Activated T-helper 2 cell treated with anti-CD3 and anti-CD28 coated beads, Interferon-gamma antibody, Interleukin-2, Interleukin-4, amounts not matched to agents 10 μg/mL and 5 μg/mL and 100 μg/mL, durations not matched to agents 14 hours and 24 hours and 36 hours (primary cell): ENCODE measurements around the gene GIMAP2. TPM values are rescaled to one million over a fixed set of nuclear protein-coding genes. Genes with fewer than 3 reads are reported as not detected.

Experiments used
- DNase-seq: peaks from one replicate; pipeline ENCODE4 v3.0.0; 2021; ENCODE audit warnings: low spot score
- H3K27ac Mint-ChIP-seq: one replicate; pipeline ENCODE4 v1.8.0; 2021; ENCODE audit warnings: mixed read lengths
- H3K27me3 Mint-ChIP-seq: one replicate; pipeline ENCODE4 v1.8.0; 2021; ENCODE audit warnings: low read depth, mixed read lengths
- H3K36me3 Mint-ChIP-seq: one replicate; pipeline ENCODE4 v1.8.0; 2021; ENCODE audit warnings: low read depth, mixed read lengths
- H3K4me1 Mint-ChIP-seq: one replicate; pipeline ENCODE4 v1.8.0; 2021; ENCODE audit warnings: low read depth, mixed read lengths
- H3K4me3 Mint-ChIP-seq: one replicate; pipeline ENCODE4 v1.8.0; 2021; ENCODE audit warnings: low read depth, mild to moderate bottlenecking, moderate library complexity, mixed read lengths
- H3K9me3 Mint-ChIP-seq: one replicate; pipeline ENCODE4 v1.8.0; 2021; ENCODE audit warnings: mixed read lengths
- intact Hi-C: fragments of 100-400 bp; cut with micrococcal nuclease; formaldehyde crosslinking; loops from one replicate; pipeline ENCODE4 v1.15.1; 2023
- total RNA-seq: library from RNA; stranded (reverse); gene quantifications from 2 replicates; pipeline ENCODE4 v1.2.3, GENCODE V29; 2022

GIMAP2 gene
- total RNA-seq, 1 donor from 2014 or later = 29.3 TPM

GRCh38 chr7:150686030-150686631 lies 625 bp downstream of the GIMAP2 start:
- H3K36me3 Mint-ChIP-seq = peaks cover 65% of the 10 kb centered on the region
- no peak for DNase-seq
- H3K4me3 Mint-ChIP-seq = peak overlapping the region; percentile 99
- peak overlapping the region; percentile 99 for H3K27ac Mint-ChIP-seq
- H3K9me3 Mint-ChIP-seq = peaks cover 43% of the 10 kb centered on the region
- H3K27me3 Mint-ChIP-seq = no peaks in the 10 kb centered on the region
- H3K4me1 Mint-ChIP-seq = peaks cover 49% of the 10 kb centered on the region
- intact Hi-C loops = loop anchor here (2.0 to 5.0 kb wide), 2 partner anchors 46 to 235 kb away; partner anchors contain the start of gene GIMAP8

GRCh38 chr7:150688630-150689029 lies 3.1 kb downstream of the GIMAP2 start:
- H3K27ac Mint-ChIP-seq = peak overlapping the region; percentile 61
- H3K4me1 Mint-ChIP-seq = peaks cover 40% of the 10 kb centered on the region
- H3K4me3 Mint-ChIP-seq = peak overlapping the region; percentile 65
- intact Hi-C loops = loop anchor here (5.0 kb wide), 1 partner anchor 44 kb away; no protein-coding TSS in a partner anchor
- H3K9me3 Mint-ChIP-seq = peaks cover 50% of the 10 kb centered on the region
- H3K36me3 Mint-ChIP-seq = peaks cover 73% of the 10 kb centered on the region
- no peak for DNase-seq
- H3K27me3 Mint-ChIP-seq = no peaks in the 10 kb centered on the region

- intact Hi-C loops = no loop called here
- no peaks in the 10 kb centered on the region for H3K4me1 Mint-ChIP-seq
- peaks cover 93% of the 10 kb centered on the region for H3K9me3 Mint-ChIP-seq
- no peak for DNase-seq
- no peaks in the 10 kb centered on the region for H3K27me3 Mint-ChIP-seq
- no peak overlapping the region for H3K27ac Mint-ChIP-seq
- peaks cover 83% of the 10 kb centered on the region for H3K36me3 Mint-ChIP-seq
- H3K4me3 Mint-ChIP-seq = no peak overlapping the region
These were observed 10.1 kb downstream of the GIMAP2 start for GRCh38 chr7:150695654-150696053.

- Mint-ChIP-seq H3K36me3 (peaks cover 70% of the 10 kb centered on the region), H3K4me3 (no peak overlapping the region), H3K27ac (no peak overlapping the region), H3K27me3 (no peaks in the 10 kb centered on the region), H3K9me3 (peaks cover 83% of the 10 kb centered on the region), H3K4me1 (no peaks in the 10 kb centered on the region)
- DNase-seq = no peak
- intact Hi-C loops = no loop called here
These were observed 17.7 kb downstream of the GIMAP2 start for GRCh38 chr7:150703209-150703608.

GRCh38 chr7:150715293-150715692 lies 29.8 kb downstream of the GIMAP2 start:
- H3K4me3 Mint-ChIP-seq = peak overlapping the region; percentile 94
- peaks cover 27% of the 10 kb centered on the region for H3K9me3 Mint-ChIP-seq
- DNase-seq = no peak
- H3K27ac Mint-ChIP-seq = peak overlapping the region; percentile 76
- intact Hi-C loops = loop anchor here (1.0 kb wide), 1 partner anchor 47 kb away; no protein-coding TSS in a partner anchor
- H3K36me3 Mint-ChIP-seq = peaks cover 55% of the 10 kb centered on the region
- peaks cover 44% of the 10 kb centered on the region for H3K4me1 Mint-ChIP-seq
- H3K27me3 Mint-ChIP-seq = no peaks in the 10 kb centered on the region

- peaks cover 27% of the 10 kb centered on the region for H3K9me3 Mint-ChIP-seq
- H3K36me3 Mint-ChIP-seq = peaks cover 59% of the 10 kb centered on the region
- intact Hi-C loops = loop anchor here (1.0 to 2.0 kb wide), 6 partner anchors 17 to 147 kb away; partner anchors contain the start of genes GIMAP2 and GIMAP5
- no peaks in the 10 kb centered on the region for H3K27me3 Mint-ChIP-seq
- no peak for DNase-seq
- peaks cover 44% of the 10 kb centered on the region for H3K4me1 Mint-ChIP-seq
- H3K27ac Mint-ChIP-seq = peak overlapping the region; percentile 76
- peak overlapping the region; percentile 94 for H3K4me3 Mint-ChIP-seq
These were observed 30.2 kb downstream of the GIMAP2 start for GRCh38 chr7:150715738-150716137.

- Mint-ChIP-seq H3K36me3 (peaks cover 66% of the 10 kb centered on the region), H3K9me3 (peaks cover 27% of the 10 kb centered on the region), H3K27ac (peak within 1 kb of the TSS; percentile 76), H3K27me3 (no peaks in the 10 kb centered on the region), H3K4me1 (peaks cover 51% of the 10 kb centered on the region), H3K4me3 (peak within 1 kb of the TSS; percentile 94)
- peak; percentile 48 for DNase-seq
- intact Hi-C loops = loop anchor here (1.0 to 2.0 kb wide), 5 partner anchors 16 to 148 kb away; partner anchors contain the start of genes GIMAP2 and GIMAP5
These were observed 30.9 kb downstream of the GIMAP2 start, which contains the start of gene GIMAP1 for GRCh38 chr7:150716368-150716767. Gene GIMAP1 (plus strand): TSS chr7:150716613. CDS start chr7:150719048, 2,435 bp downstream.

GRCh38 chr7:150716939-150717338 lies 31.4 kb downstream of the GIMAP2 start:
- no peak for DNase-seq
- Mint-ChIP-seq H3K36me3 (peaks cover 71% of the 10 kb centered on the region), H3K27me3 (no peaks in the 10 kb centered on the region), H3K27ac (peak overlapping the region; percentile 76), H3K4me3 (peak overlapping the region; percentile 94), H3K4me1 (peaks cover 54% of the 10 kb centered on the region), H3K9me3 (peaks cover 27% of the 10 kb centered on the region)
- intact Hi-C loops = loop anchor here (1.0 to 2.0 kb wide), 5 partner anchors 16 to 148 kb away; partner anchors contain the start of genes GIMAP2 and GIMAP5

GRCh38 chr7:150717814-150718420 lies 32.4 kb downstream of the GIMAP2 start:
- H3K36me3 Mint-ChIP-seq = peaks cover 75% of the 10 kb centered on the region
- no peak for DNase-seq

GRCh38 chr7:150719436-150719835 lies 33.9 kb downstream of the GIMAP2 start:
- peak overlapping the region; percentile 28 for H3K4me3 Mint-ChIP-seq
- H3K36me3 Mint-ChIP-seq = peaks cover 81% of the 10 kb centered on the region
- DNase-seq = no peak
- H3K4me1 Mint-ChIP-seq = peaks cover 67% of the 10 kb centered on the region
- H3K9me3 Mint-ChIP-seq = peaks cover 4% of the 10 kb centered on the region
- no peaks in the 10 kb centered on the region for H3K27me3 Mint-ChIP-seq
- intact Hi-C loops = no loop called here
- peak overlapping the region; percentile 17 for H3K27ac Mint-ChIP-seq

More at GRCh38 chr7:150717814-150718420, 32.4 kb downstream of the GIMAP2 start:
- Mint-ChIP-seq H3K9me3 (peaks cover 18% of the 10 kb centered on the region), H3K27ac (peak overlapping the region; percentile 21), H3K27me3 (no peaks in the 10 kb centered on the region), H3K4me1 (peaks cover 60% of the 10 kb centered on the region), H3K4me3 (peak overlapping the region; percentile 94)
- intact Hi-C loops = loop anchor here (2.0 kb wide), 3 partner anchors 15 to 149 kb away; partner anchors contain the start of gene GIMAP2

- no peaks in the 10 kb centered on the region for H3K9me3 Mint-ChIP-seq
- peaks cover 61% of the 10 kb centered on the region for H3K4me1 Mint-ChIP-seq
- peaks cover 83% of the 10 kb centered on the region for H3K36me3 Mint-ChIP-seq
- H3K27me3 Mint-ChIP-seq = no peaks in the 10 kb centered on the region
- DNase-seq = no peak
- no peak overlapping the region for H3K27ac Mint-ChIP-seq
- peak overlapping the region; percentile 22 for H3K4me3 Mint-ChIP-seq
- intact Hi-C loops = no loop called here
These were observed 34.7 kb downstream of the GIMAP2 start for GRCh38 chr7:150719960-150720891.

- no peaks in the 10 kb centered on the region for H3K27me3 Mint-ChIP-seq
- no peak for DNase-seq
- no peak overlapping the region for H3K27ac Mint-ChIP-seq
- no peak overlapping the region for H3K4me3 Mint-ChIP-seq
- peaks cover 14% of the 10 kb centered on the region for H3K9me3 Mint-ChIP-seq
- H3K36me3 Mint-ChIP-seq = peaks cover 96% of the 10 kb centered on the region
- intact Hi-C loops = no loop called here
- peaks cover 53% of the 10 kb centered on the region for H3K4me1 Mint-ChIP-seq
These were observed 36.5 kb downstream of the GIMAP2 start for GRCh38 chr7:150721970-150722373.
